Activated gamma-delta T cell (primary cell): ENCODE data around the gene TTC29.

Experiments
- DNase-seq: peaks from one replicate; lab custom pipeline; 2025; lab: John Stamatoyannopoulos, UW
- total RNA-seq, 2 donors: gene quantifications; one replicate each; lab custom pipeline; 2026; lab: John Stamatoyannopoulos, UW

Gene TTC29
- 0 to 0.04 reads per million in 2 donors for total RNA-seq

GRCh38 chr4:146945556-146946374 lies at the start of gene TTC29:
TTC29 (minus strand) TSS chr4:146945864; CDS start chr4:146939895, 5,969 bp downstream.
- peak; percentile 29 for DNase-seq

- no peak for DNase-seq
These were observed 36.0 kb upstream of the TTC29 start for GRCh38 chr4:146981651-146982050.

GRCh38 chr4:146978641-146979040 lies 33.0 kb upstream of the TTC29 start:
- no peak for DNase-seq

GRCh38 chr4:146976145-146976544 lies 30.5 kb upstream of the TTC29 start:
- DNase-seq = no peak

- no peak for DNase-seq
These were observed 29.9 kb upstream of the TTC29 start for GRCh38 chr4:146975527-146975926.

- DNase-seq = no peak
These were observed 29.4 kb upstream of the TTC29 start for GRCh38 chr4:146975036-146975435.

GRCh38 chr4:146972036-146972435 lies 26.4 kb upstream of the TTC29 start:
- no peak for DNase-seq

- DNase-seq = no peak
These were observed 23.5 kb upstream of the TTC29 start for GRCh38 chr4:146969126-146969525.

GRCh38 chr4:146960634-146961033 lies 15.0 kb upstream of the TTC29 start:
- DNase-seq = no peak

GRCh38 chr4:146959692-146960091 lies 14.0 kb upstream of the TTC29 start:
- no peak for DNase-seq

- no peak for DNase-seq
These were observed 11.6 kb upstream of the TTC29 start for GRCh38 chr4:146957237-146957636.

GRCh38 chr4:146952896-146953295 lies 7.2 kb upstream of the TTC29 start:
- DNase-seq = no peak

GRCh38 chr4:146949559-146949958 lies 3.9 kb upstream of the TTC29 start:
- no peak for DNase-seq

- DNase-seq = no peak
These were observed 1.8 kb downstream of the TTC29 start for GRCh38 chr4:146943691-146944375.

- DNase-seq = no peak
These were observed 13.5 kb downstream of the TTC29 start for GRCh38 chr4:146932116-146932515.

- no peak for DNase-seq
These were observed 15.0 kb downstream of the TTC29 start for GRCh38 chr4:146930673-146931072.

GRCh38 chr4:146927695-146928094 lies 18.0 kb downstream of the TTC29 start:
- no peak for DNase-seq

- no peak for DNase-seq
These were observed 29.1 kb downstream of the TTC29 start for GRCh38 chr4:146916479-146917076.

GRCh38 chr4:146915132-146915531 lies 30.5 kb downstream of the TTC29 start:
- DNase-seq = no peak

GRCh38 chr4:146900295-146900694 lies 45.4 kb downstream of the TTC29 start:
- no peak for DNase-seq

GRCh38 chr4:146890301-146890700 lies 55.4 kb downstream of the TTC29 start:
- DNase-seq = no peak

- no peak for DNase-seq
These were observed 62.6 kb downstream of the TTC29 start for GRCh38 chr4:146883070-146883469.

GRCh38 chr4:146857298-146857697 lies 88.4 kb downstream of the TTC29 start:
- no peak for DNase-seq
